MCF 10A (cell line): ENCODE measurements around the gene GRIP1. TPM values are rescaled to one million over a fixed set of nuclear protein-coding genes. Genes with fewer than 3 reads are reported as not detected.

ENCODE experiments used
- BruUV-seq: library from RNA; stranded (reverse); fragments of 400-500 nt; replicated peaks from 2 replicates; lab custom pipeline; 2021; lab: Mats Ljungman, UMichigan
- CTCF ChIA-PET: fragments of 300-600 bp; sonication (Branson Sonifier 250); formaldehyde crosslinking; extraction: SDS; loops from one replicate; lab custom pipeline; 2021; ENCODE audit warnings: antibody characterized with exemption, inconsistent platforms; lab: Yijun Ruan, JAX
- POLR2A ChIA-PET: fragments of 300-600, 350-650 bp; sonication (Branson Sonifier 250); formaldehyde crosslinking; extraction: SDS; loops from one replicate; lab custom pipeline; 2020; ENCODE audit warnings: antibody characterized with exemption, inconsistent platforms; lab: Yijun Ruan, JAX
- DNase-seq: peaks from one replicate; pipeline ENCODE4 v3.0.0-alpha.2; 2018; ENCODE audit not compliant: unreplicated experiment
- H3K27ac Mint-ChIP-seq: one replicate; pipeline ENCODE4 v1.8.0; 2022; ENCODE audit warnings: mild to moderate bottlenecking, low read depth, mixed read lengths; ENCODE audit not compliant: unreplicated experiment
- H3K27me3 Mint-ChIP-seq: one replicate; pipeline ENCODE4 v1.8.0; 2022; ENCODE audit warnings: mixed read lengths; ENCODE audit not compliant: insufficient read depth, unreplicated experiment
- H3K36me3 Mint-ChIP-seq: one replicate; pipeline ENCODE4 v1.8.0; 2022; ENCODE audit warnings: mild to moderate bottlenecking, moderate library complexity, mixed read lengths; ENCODE audit not compliant: insufficient read depth, unreplicated experiment
- H3K4me1 Mint-ChIP-seq: one replicate; pipeline ENCODE4 v1.8.0; 2022; ENCODE audit warnings: mixed read lengths; ENCODE audit not compliant: insufficient read depth, unreplicated experiment
- H3K4me3 Mint-ChIP-seq: one replicate; pipeline ENCODE4 v1.8.0; 2022; ENCODE audit warnings: mild to moderate bottlenecking, moderate library complexity, mixed read lengths; ENCODE audit not compliant: unreplicated experiment
- H3K9me3 Mint-ChIP-seq: one replicate; pipeline ENCODE4 v1.8.0; 2022; ENCODE audit warnings: mixed read lengths; ENCODE audit not compliant: unreplicated experiment
- intact Hi-C: fragments of 100-400 bp; cut with micrococcal nuclease; formaldehyde crosslinking; loops from 2 replicates; pipeline ENCODE4 v1.14.1; 2022
- total RNA-seq: library from RNA; stranded (reverse); gene quantifications from 2 replicates; pipeline ENCODE4 v1.2.3, GENCODE V29; 2022
- TF ChIP-seq, protein P1 (sequence below): fragments of 200-600 bp; IDR thresholded peaks from one replicate; pipeline ENCODE4 v1.8.0; 2022; ENCODE audit warnings: antibody characterized with exemption, mild to moderate bottlenecking; ENCODE audit not compliant: unreplicated experiment

Gene GRIP1
- total RNA-seq, 1 experiment from 2014 or later: 8.2 TPM

DNA sequence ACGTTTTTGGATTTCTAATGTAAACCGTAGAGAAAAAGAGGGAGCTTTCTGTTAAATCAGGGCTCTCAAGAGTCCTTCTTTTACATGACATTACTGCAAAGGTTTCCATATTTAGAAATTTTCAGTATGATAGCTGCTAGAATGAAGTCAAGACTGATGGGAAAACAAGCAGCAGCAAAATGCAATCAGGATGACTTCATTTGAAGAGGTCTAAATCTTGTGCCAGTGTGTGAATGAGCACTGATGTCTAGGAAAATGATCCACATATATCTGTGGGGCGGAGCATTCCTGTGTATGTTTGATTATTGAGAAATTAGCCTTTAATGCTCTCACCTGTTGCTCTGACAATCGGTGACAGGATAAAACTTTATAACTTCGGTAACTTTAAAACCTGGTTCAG lies 73.6 kb downstream of the GRIP1 start:
- no TSS peak for BruUV-seq
- intact Hi-C loops: no loop called here
- POLR2A ChIA-PET: no interaction called here
- Mint-ChIP-seq H3K4me1 (no peaks in the 10 kb centered on the region), H3K27ac (no peak overlapping the region), H3K36me3 (no peaks in the 10 kb centered on the region), H3K4me3 (no peak overlapping the region), H3K27me3 (no peaks in the 10 kb centered on the region), H3K9me3 (no peaks in the 10 kb centered on the region)
- CTCF ChIA-PET: no interaction called here
- TF ChIP-seq, protein P1, sequence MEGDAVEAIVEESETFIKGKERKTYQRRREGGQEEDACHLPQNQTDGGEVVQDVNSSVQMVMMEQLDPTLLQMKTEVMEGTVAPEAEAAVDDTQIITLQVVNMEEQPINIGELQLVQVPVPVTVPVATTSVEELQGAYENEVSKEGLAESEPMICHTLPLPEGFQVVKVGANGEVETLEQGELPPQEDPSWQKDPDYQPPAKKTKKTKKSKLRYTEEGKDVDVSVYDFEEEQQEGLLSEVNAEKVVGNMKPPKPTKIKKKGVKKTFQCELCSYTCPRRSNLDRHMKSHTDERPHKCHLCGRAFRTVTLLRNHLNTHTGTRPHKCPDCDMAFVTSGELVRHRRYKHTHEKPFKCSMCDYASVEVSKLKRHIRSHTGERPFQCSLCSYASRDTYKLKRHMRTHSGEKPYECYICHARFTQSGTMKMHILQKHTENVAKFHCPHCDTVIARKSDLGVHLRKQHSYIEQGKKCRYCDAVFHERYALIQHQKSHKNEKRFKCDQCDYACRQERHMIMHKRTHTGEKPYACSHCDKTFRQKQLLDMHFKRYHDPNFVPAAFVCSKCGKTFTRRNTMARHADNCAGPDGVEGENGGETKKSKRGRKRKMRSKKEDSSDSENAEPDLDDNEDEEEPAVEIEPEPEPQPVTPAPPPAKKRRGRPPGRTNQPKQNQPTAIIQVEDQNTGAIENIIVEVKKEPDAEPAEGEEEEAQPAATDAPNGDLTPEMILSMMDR: no peak
- DNase-seq: no peak

DNA sequence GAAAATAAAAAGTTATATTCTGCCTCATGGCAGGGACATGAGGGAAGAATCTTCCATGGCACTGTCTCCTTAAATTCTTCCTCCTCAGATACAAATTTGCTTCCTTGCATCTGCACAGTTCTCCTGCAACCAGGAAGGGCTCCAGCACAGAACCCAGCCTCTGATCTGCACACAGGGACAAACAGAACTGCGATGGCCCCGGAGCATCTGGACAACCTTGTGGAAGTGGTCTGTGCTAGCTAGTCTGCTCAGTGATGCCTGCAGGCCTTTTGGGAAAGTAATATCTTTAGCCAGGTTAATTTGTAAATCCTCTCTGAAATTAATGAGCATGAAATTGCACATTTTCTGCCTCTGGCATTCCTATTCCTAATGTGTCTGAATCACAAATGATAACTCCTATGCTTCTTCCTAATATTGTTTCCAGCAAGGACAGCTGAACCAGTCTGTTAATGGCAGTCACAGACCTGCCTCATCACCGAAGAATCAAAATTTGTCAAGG lies 74.8 kb downstream of the GRIP1 start:
- H3K9me3 Mint-ChIP-seq: no peaks in the 10 kb centered on the region
- H3K4me1 Mint-ChIP-seq: no peaks in the 10 kb centered on the region
- intact Hi-C loops: no loop called here
- TF ChIP-seq, protein P1: no peak
- no peaks in the 10 kb centered on the region for H3K36me3 Mint-ChIP-seq
- ChIA-PET CTCF (no interaction called here), POLR2A (no interaction called here)
- no peaks in the 10 kb centered on the region for H3K27me3 Mint-ChIP-seq
- H3K27ac Mint-ChIP-seq: no peak overlapping the region
- no TSS peak for BruUV-seq
- no peak overlapping the region for H3K4me3 Mint-ChIP-seq
- no peak for DNase-seq

DNA sequence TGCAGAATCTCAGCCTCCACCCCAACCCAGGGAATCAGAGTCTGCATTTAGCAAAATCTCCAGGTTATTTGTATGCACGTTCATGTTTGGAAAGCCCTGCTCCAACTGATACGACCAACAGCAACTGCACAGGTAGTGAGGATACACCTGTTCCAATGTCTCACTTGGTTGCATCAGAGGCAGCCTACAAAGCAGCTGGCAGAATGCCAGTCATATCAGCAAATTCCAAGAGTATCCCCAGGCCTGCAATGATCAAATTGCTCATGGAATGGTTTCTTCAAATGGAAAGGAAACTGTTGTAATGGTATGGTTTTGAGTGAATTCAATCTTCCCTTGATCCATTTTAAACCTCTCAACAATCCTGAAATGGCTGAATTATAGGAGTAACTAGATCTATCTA lies 75.4 kb downstream of the GRIP1 start:
- ChIA-PET POLR2A (interaction anchor here (0.9 kb wide), 1 partner anchor 367 kb away, joined by 3 read pairs; no protein-coding TSS in a partner anchor), CTCF (interaction anchor here (0.7 kb wide), 1 partner anchor 335 kb away, joined by 3 read pairs; no protein-coding TSS in a partner anchor)
- TF ChIP-seq, protein P1: no peak
- no TSS peak for BruUV-seq
- H3K36me3 Mint-ChIP-seq: no peaks in the 10 kb centered on the region
- no peak overlapping the region for H3K27ac Mint-ChIP-seq
- H3K9me3 Mint-ChIP-seq: no peaks in the 10 kb centered on the region
- H3K4me1 Mint-ChIP-seq: no peaks in the 10 kb centered on the region
- peak; percentile 68 for DNase-seq
- intact Hi-C loops: no loop called here
- no peak overlapping the region for H3K4me3 Mint-ChIP-seq
- H3K27me3 Mint-ChIP-seq: no peaks in the 10 kb centered on the region

GRCh38 chr12:66602483-66603143 lies 76.3 kb downstream of the GRIP1 start:
- no peaks in the 10 kb centered on the region for H3K9me3 Mint-ChIP-seq
- no peaks in the 10 kb centered on the region for H3K4me1 Mint-ChIP-seq
- no peaks in the 10 kb centered on the region for H3K36me3 Mint-ChIP-seq
- DNase-seq: no peak
- no peak overlapping the region for H3K4me3 Mint-ChIP-seq
- CTCF ChIA-PET: interaction anchor here (0.7 kb wide), 2 partner anchors 134 to 334 kb away, joined by 3 read pairs; no protein-coding TSS in a partner anchor
- POLR2A ChIA-PET: interaction anchor here (0.9 kb wide), 1 partner anchor 366 kb away, joined by 3 read pairs; no protein-coding TSS in a partner anchor
- no TSS peak for BruUV-seq
- intact Hi-C loops: no loop called here
- H3K27ac Mint-ChIP-seq: no peak overlapping the region
- TF ChIP-seq, protein P1: no peak
- H3K27me3 Mint-ChIP-seq: peaks cover 2% of the 10 kb centered on the region
